Right renal cortex interstitium (tissue), 3 donors: ENCODE measurements around the gene EXTL1. TPM values are rescaled to one million over a fixed set of nuclear protein-coding genes. Genes with fewer than 3 reads are reported as not detected.
"Not testable (repeated sequence)": the region's sequence is repeated elsewhere in the genome, so short reads cannot be mapped to it uniquely, and the experiment has no call there.

Experiments used
- DNase-seq, 3 donors: peaks; one replicate each; pipeline ENCODE4 v3.0.0-alpha.2; 2013; ENCODE audit warnings: low read depth in 3 of 3, low spot score in 2 of 3
- polyA plus RNA-seq, 3 donors: library from polyadenylated mRNA; unstranded; fragments of 120-200 nt; gene quantifications; one replicate each; pipeline ENCODE4 v1.2.1, GENCODE V29; 2013; ENCODE audit not compliant: insufficient read length in 3 of 3

The EXTL1 gene
- 1 to 10 TPM; 1.1 to 1.5 (median 1.3) TPM for polyA plus RNA-seq

- DNase-seq: no peak
Measured at GRCh38 chr1:26021647-26022403, at the start of gene EXTL1. TSS of gene EXTL1 (plus strand) at chr1:26021775. CDS start at chr1:26022647, 872 bp downstream.

- DNase-seq: no peak
Measured at GRCh38 chr1:25971811-25972180, 49.8 kb upstream of the EXTL1 start.

GRCh38 chr1:25973610-25974321, 47.8 kb upstream of the EXTL1 start:
- no peak for DNase-seq

- no peak for DNase-seq
Measured at GRCh38 chr1:25977801-25978200, 43.8 kb upstream of the EXTL1 start.

- no peak for DNase-seq
Measured at GRCh38 chr1:25978403-25978802, 43.2 kb upstream of the EXTL1 start.

- no peak for DNase-seq
Measured at GRCh38 chr1:25979210-25979609, 42.4 kb upstream of the EXTL1 start.

- DNase-seq: no peak
Measured at GRCh38 chr1:25985171-25985570, 36.4 kb upstream of the EXTL1 start.

GRCh38 chr1:25985670-25986069, 35.9 kb upstream of the EXTL1 start:
- no peak for DNase-seq

- not testable (repeated sequence) for DNase-seq
Measured at GRCh38 chr1:25986773-25987172, 34.8 kb upstream of the EXTL1 start.

- no peak for DNase-seq
Measured at GRCh38 chr1:25987951-25988350, 33.6 kb upstream of the EXTL1 start.

GRCh38 chr1:25989440-25990234, 31.9 kb upstream of the EXTL1 start:
- no peak for DNase-seq

GRCh38 chr1:25990251-25990650, 31.3 kb upstream of the EXTL1 start:
- DNase-seq: no peak

GRCh38 chr1:25990702-25991395, 30.7 kb upstream of the EXTL1 start:
- no peak for DNase-seq

GRCh38 chr1:25991937-25992688, 29.5 kb upstream of the EXTL1 start:
- DNase-seq: no peak

GRCh38 chr1:25992689-25993171, 28.8 kb upstream of the EXTL1 start:
- DNase-seq: no peak

- no peak for DNase-seq
Measured at GRCh38 chr1:25993197-25993951, 28.2 kb upstream of the EXTL1 start.

- DNase-seq: no peak
Measured at GRCh38 chr1:25994402-25995150, 27.0 kb upstream of the EXTL1 start.
